Left lung (tissue), 10 donors: ENCODE data around the gene AP2A1. TPM values are rescaled to one million over a fixed set of nuclear protein-coding genes. Genes with fewer than 3 reads are reported as not detected.

Experiments used
- ATAC-seq: fragments of 200-7000 bp; cut with Tn5 transposase; one replicate; pipeline ENCODE4 v1.9.1; 2020; ENCODE audit warnings: moderate library complexity
- DNase-seq, 4 donors: peaks; one replicate each; pipeline ENCODE4 v3.0.0-alpha.2; 2013 to 2020
- H3K27ac ChIP-seq, 2 donors: fragments of 200-600 bp; sonication (generic) in 1 of 2; one replicate each; pipeline versions ENCODE4 v1.5.0 to v1.8.0; 2020 to 2021
- H3K27me3 ChIP-seq, 2 donors: fragments of 200-600 bp; sonication (generic) in 1 of 2; one replicate each; pipeline versions ENCODE4 v1.5.0 to v1.8.0; 2020 to 2021
- H3K36me3 ChIP-seq, 2 donors: fragments of 200-600 bp; sonication (generic) in 1 of 2; one replicate each; pipeline versions ENCODE4 v1.5.0 to v1.8.0; 2020 to 2021
- H3K4me1 ChIP-seq, 2 donors: fragments of 200-600 bp; one replicate each; pipeline ENCODE4 v1.8.0; 2021
- H3K4me3 ChIP-seq, 2 donors: fragments of 200-600 bp; sonication (generic) in 1 of 2; one replicate each; pipeline versions ENCODE4 v1.5.0 to v1.8.0; 2020 to 2021; ENCODE audit warnings: mild to moderate bottlenecking in 1 of 2
- H3K9me3 ChIP-seq, 2 donors: fragments of 200-600 bp; sonication (generic) in 1 of 2; one replicate each; pipeline versions ENCODE4 v1.5.0 to v1.8.0; 2020 to 2021
- CTCF ChIP-seq, 2 donors: fragments of 200-600 bp; sonication (generic) in 1 of 2; IDR thresholded peaks; one replicate each; pipeline versions ENCODE4 v1.5.0 to v1.8.0; 2021; ENCODE audit warnings: antibody characterized with exemption in 2 of 2
- intact Hi-C, 2 donors: fragments of 100-400 bp; cut with DNase I; formaldehyde crosslinking; loops; one replicate each; pipeline versions ENCODE4 v1.11.2 to v1.14.2; 2022
- polyA plus RNA-seq, 6 donors: library from polyadenylated mRNA; unstranded; fragments of 120-200 nt; gene quantifications; one replicate each; pipeline ENCODE4 v1.2.1, GENCODE V29; 2013; ENCODE audit not compliant: insufficient read length in 6 of 6
- total RNA-seq, 2 donors: library from RNA; stranded (reverse); fragmentation: NEBNext Ultra II Directional; extraction: Animal tissue kit (Norgen Biotek cat#: 25700); gene quantifications; one replicate each; pipeline ENCODE4 v1.2.1, GENCODE V29; 2021
- donor health status: DM: no; HTN: yes; CAD: no.
- donor health status: DM: no; HTN: no; CAD: no.

Gene AP2A1
- total and polyA plus RNA-seq, 8 donors: 52.9 to 87.6 (median 66.4) TPM

- no peak for ATAC-seq
- Histone ChIP-seq H3K36me3 (peaks cover 0 to 100% of the 10 kb centered on the region in 2 donors), H3K4me1 (no peaks in the 10 kb centered on the region), H3K9me3 (no peaks in the 10 kb centered on the region), H3K27ac (no peak overlapping the region), H3K4me3 (peak overlapping the region in 1 of 2 donors; percentile 1), H3K27me3 (no peaks in the 10 kb centered on the region)
- TF ChIP-seq CTCF (IDR thresholded peaks at IDR 0.05): no peak
- intact Hi-C loops: no loop called here
- DNase-seq: no peak
Observed at GRCh38 chr19:49801401-49801888, 34.6 kb downstream of the AP2A1 start.

- intact Hi-C loops: no loop called here
- Histone ChIP-seq H3K9me3 (no peaks in the 10 kb centered on the region), H3K36me3 (peaks cover 0 to 94% of the 10 kb centered on the region in 2 donors), H3K4me3 (peak overlapping the region in 1 of 2 donors; percentile 1), H3K27me3 (no peaks in the 10 kb centered on the region), H3K27ac (no peak overlapping the region), H3K4me1 (no peaks in the 10 kb centered on the region)
- DNase-seq (peak in 3 of 4 donors; percentile 74 to 92 (median 90)), ATAC-seq (peak; percentile 41)
- no peak for TF ChIP-seq CTCF (IDR thresholded peaks at IDR 0.05)
Observed at GRCh38 chr19:49801966-49802661, 35.3 kb downstream of the AP2A1 start.

GRCh38 chr19:49802836-49803528 lies 36.2 kb downstream of the AP2A1 start:
- TF ChIP-seq CTCF (IDR thresholded peaks at IDR 0.05): no peak
- Histone ChIP-seq H3K4me3 (no peak overlapping the region), H3K27ac (no peak overlapping the region), H3K9me3 (no peaks in the 10 kb centered on the region), H3K4me1 (peaks cover 0 to 8% of the 10 kb centered on the region in 2 donors), H3K36me3 (peaks cover 0 to 85% of the 10 kb centered on the region in 2 donors), H3K27me3 (no peaks in the 10 kb centered on the region)
- DNase-seq (no peak), ATAC-seq (no peak)
- intact Hi-C loops: no loop called here

- DNase-seq: no peak
- TF ChIP-seq CTCF (IDR thresholded peaks at IDR 0.05): no peak
- Histone ChIP-seq H3K27me3 (no peaks in the 10 kb centered on the region), H3K36me3 (peaks cover 0 to 80% of the 10 kb centered on the region in 2 donors), H3K4me3 (no peak overlapping the region), H3K27ac (no peak overlapping the region), H3K4me1 (peaks cover 0 to 14% of the 10 kb centered on the region in 2 donors), H3K9me3 (no peaks in the 10 kb centered on the region)
- intact Hi-C loops: no loop called here
- ATAC-seq: no peak
Observed at GRCh38 chr19:49803529-49803856, 36.7 kb downstream of the AP2A1 start.
